ENCODE results near the gene PTPRM.

PTPRM gene

GRCh38 chr18:7671105-7671504 is 104.0 kb downstream of the PTPRM start:
- H3K9me3 Mint-ChIP-seq, result no peaks in the 10 kb centered on the region
- DNase-seq (no peak), ATAC-seq (no peak)
- no peaks in the 10 kb centered on the region for H3K4me1 Mint-ChIP-seq
- no peak overlapping the region for H3K27ac Mint-ChIP-seq
- H3K27me3 Mint-ChIP-seq, result no peaks in the 10 kb centered on the region
- H3K36me3 Mint-ChIP-seq (ENCODE audit: low read depth), result no peaks in the 10 kb centered on the region
- no peak overlapping the region for H3K4me3 Mint-ChIP-seq

GRCh38 chr18:7676253-7676873 is 109.2 kb downstream of the PTPRM start:
- Mint-ChIP-seq H3K27me3 (no peaks in the 10 kb centered on the region), H3K27ac (no peak overlapping the region), H3K9me3 (no peaks in the 10 kb centered on the region), H3K4me1 (no peaks in the 10 kb centered on the region), H3K4me3 (no peak overlapping the region), H3K36me3 (ENCODE audit: low read depth) (no peaks in the 10 kb centered on the region)
- DNase-seq (no peak), ATAC-seq (no peak)

- Mint-ChIP-seq H3K27ac (no peak overlapping the region), H3K4me3 (no peak overlapping the region), H3K27me3 (no peaks in the 10 kb centered on the region), H3K4me1 (no peaks in the 10 kb centered on the region), H3K36me3 (ENCODE audit: low read depth) (no peaks in the 10 kb centered on the region), H3K9me3 (no peaks in the 10 kb centered on the region)
- ATAC-seq, result no peak
- no peak for DNase-seq
Observed at GRCh38 chr18:7677001-7677400, 109.9 kb downstream of the PTPRM start.

GRCh38 chr18:7677424-7677823 is 110.3 kb downstream of the PTPRM start:
- Mint-ChIP-seq H3K4me3 (no peak overlapping the region), H3K4me1 (no peaks in the 10 kb centered on the region), H3K9me3 (no peaks in the 10 kb centered on the region), H3K36me3 (ENCODE audit: low read depth) (no peaks in the 10 kb centered on the region), H3K27ac (no peak overlapping the region), H3K27me3 (no peaks in the 10 kb centered on the region)
- DNase-seq, result no peak
- no peak for ATAC-seq

- Mint-ChIP-seq H3K27me3 (no peaks in the 10 kb centered on the region), H3K4me3 (no peak overlapping the region), H3K36me3 (ENCODE audit: low read depth) (no peaks in the 10 kb centered on the region), H3K4me1 (no peaks in the 10 kb centered on the region), H3K9me3 (no peaks in the 10 kb centered on the region), H3K27ac (no peak overlapping the region)
- ATAC-seq, result no peak
- DNase-seq, result no peak
Observed at GRCh38 chr18:7678389-7678788, 111.3 kb downstream of the PTPRM start.

GRCh38 chr18:7678801-7679200 is 111.7 kb downstream of the PTPRM start:
- DNase-seq, result no peak
- Mint-ChIP-seq H3K27ac (no peak overlapping the region), H3K9me3 (no peaks in the 10 kb centered on the region), H3K4me3 (no peak overlapping the region), H3K4me1 (no peaks in the 10 kb centered on the region), H3K36me3 (ENCODE audit: low read depth) (no peaks in the 10 kb centered on the region), H3K27me3 (no peaks in the 10 kb centered on the region)
- ATAC-seq, result no peak

GRCh38 chr18:7681298-7681697 is 114.2 kb downstream of the PTPRM start:
- DNase-seq, result no peak
- Mint-ChIP-seq H3K4me3 (no peak overlapping the region), H3K9me3 (no peaks in the 10 kb centered on the region), H3K36me3 (ENCODE audit: low read depth) (no peaks in the 10 kb centered on the region), H3K27ac (no peak overlapping the region), H3K4me1 (no peaks in the 10 kb centered on the region), H3K27me3 (no peaks in the 10 kb centered on the region)
- no peak for ATAC-seq

- Mint-ChIP-seq H3K27me3 (no peaks in the 10 kb centered on the region), H3K4me1 (no peaks in the 10 kb centered on the region), H3K36me3 (ENCODE audit: low read depth) (no peaks in the 10 kb centered on the region), H3K9me3 (no peaks in the 10 kb centered on the region), H3K4me3 (no peak overlapping the region), H3K27ac (no peak overlapping the region)
- ATAC-seq (no peak), DNase-seq (no peak)
Observed at GRCh38 chr18:7682321-7682720, 115.2 kb downstream of the PTPRM start.

- DNase-seq (no peak), ATAC-seq (no peak)
- no peaks in the 10 kb centered on the region for H3K36me3 Mint-ChIP-seq (ENCODE audit: low read depth)
- no peak overlapping the region for H3K4me3 Mint-ChIP-seq
- no peaks in the 10 kb centered on the region for H3K27me3 Mint-ChIP-seq
- H3K9me3 Mint-ChIP-seq, result no peaks in the 10 kb centered on the region
- no peak overlapping the region for H3K27ac Mint-ChIP-seq
- H3K4me1 Mint-ChIP-seq, result no peaks in the 10 kb centered on the region
Observed at GRCh38 chr18:7683753-7684152, 116.6 kb downstream of the PTPRM start.

GRCh38 chr18:7684357-7684756 is 117.2 kb downstream of the PTPRM start:
- no peaks in the 10 kb centered on the region for H3K4me1 Mint-ChIP-seq
- no peak for ATAC-seq
- H3K27ac Mint-ChIP-seq, result no peak overlapping the region
- H3K27me3 Mint-ChIP-seq, result no peaks in the 10 kb centered on the region
- DNase-seq, result no peak
- H3K9me3 Mint-ChIP-seq, result no peaks in the 10 kb centered on the region
- H3K4me3 Mint-ChIP-seq, result no peak overlapping the region
- H3K36me3 Mint-ChIP-seq (ENCODE audit: low read depth), result no peaks in the 10 kb centered on the region

GRCh38 chr18:7684966-7685365 is 117.8 kb downstream of the PTPRM start:
- H3K9me3 Mint-ChIP-seq, result no peaks in the 10 kb centered on the region
- ATAC-seq (no peak), DNase-seq (no peak)

GRCh38 chr18:7686278-7686677 is 119.2 kb downstream of the PTPRM start:
- ATAC-seq (no peak), DNase-seq (no peak)
- H3K27me3 Mint-ChIP-seq, result no peaks in the 10 kb centered on the region
- H3K9me3 Mint-ChIP-seq, result no peaks in the 10 kb centered on the region
- no peak overlapping the region for H3K4me3 Mint-ChIP-seq
- H3K36me3 Mint-ChIP-seq (ENCODE audit: low read depth), result no peaks in the 10 kb centered on the region
- no peak overlapping the region for H3K27ac Mint-ChIP-seq
- H3K4me1 Mint-ChIP-seq, result no peaks in the 10 kb centered on the region

More at GRCh38 chr18:7684966-7685365, 117.8 kb downstream of the PTPRM start:
- Mint-ChIP-seq H3K27ac (no peak overlapping the region), H3K4me1 (no peaks in the 10 kb centered on the region), H3K36me3 (ENCODE audit: low read depth) (no peaks in the 10 kb centered on the region), H3K27me3 (no peaks in the 10 kb centered on the region), H3K4me3 (no peak overlapping the region)

GRCh38 chr18:7688580-7688979 is 121.5 kb downstream of the PTPRM start:
- H3K9me3 Mint-ChIP-seq, result no peaks in the 10 kb centered on the region

GRCh38 chr18:7691206-7691605 is 124.1 kb downstream of the PTPRM start:
- H3K4me3 Mint-ChIP-seq, result no peak overlapping the region
- no peak overlapping the region for H3K27ac Mint-ChIP-seq
- H3K27me3 Mint-ChIP-seq, result no peaks in the 10 kb centered on the region

More at GRCh38 chr18:7688580-7688979, 121.5 kb downstream of the PTPRM start:
- no peak for DNase-seq
- H3K27ac Mint-ChIP-seq, result no peak overlapping the region
- no peak overlapping the region for H3K4me3 Mint-ChIP-seq
- H3K4me1 Mint-ChIP-seq, result no peaks in the 10 kb centered on the region
- H3K27me3 Mint-ChIP-seq, result no peaks in the 10 kb centered on the region
- no peak for ATAC-seq
- no peaks in the 10 kb centered on the region for H3K36me3 Mint-ChIP-seq (ENCODE audit: low read depth)

GRCh38 chr18:7696780-7697179 is 129.7 kb downstream of the PTPRM start:
- no peak overlapping the region for H3K4me3 Mint-ChIP-seq
- H3K27me3 Mint-ChIP-seq, result no peaks in the 10 kb centered on the region
- H3K27ac Mint-ChIP-seq, result no peak overlapping the region
- DNase-seq, result no peak
- H3K4me1 Mint-ChIP-seq, result no peaks in the 10 kb centered on the region
- no peak for ATAC-seq
- H3K9me3 Mint-ChIP-seq, result no peaks in the 10 kb centered on the region
- no peaks in the 10 kb centered on the region for H3K36me3 Mint-ChIP-seq (ENCODE audit: low read depth)

More at GRCh38 chr18:7691206-7691605, 124.1 kb downstream of the PTPRM start:
- Mint-ChIP-seq H3K9me3 (no peaks in the 10 kb centered on the region), H3K36me3 (ENCODE audit: low read depth) (no peaks in the 10 kb centered on the region), H3K4me1 (no peaks in the 10 kb centered on the region)
- DNase-seq (no peak), ATAC-seq (no peak)

- H3K4me1 Mint-ChIP-seq, result no peaks in the 10 kb centered on the region
- no peaks in the 10 kb centered on the region for H3K27me3 Mint-ChIP-seq
- H3K36me3 Mint-ChIP-seq (ENCODE audit: low read depth), result no peaks in the 10 kb centered on the region
- no peak overlapping the region for H3K4me3 Mint-ChIP-seq
- H3K27ac Mint-ChIP-seq, result no peak overlapping the region
- ATAC-seq (no peak), DNase-seq (no peak)
- H3K9me3 Mint-ChIP-seq, result peaks cover 2% of the 10 kb centered on the region
Observed at GRCh38 chr18:7697306-7697705, 130.2 kb downstream of the PTPRM start.

Data from activated naive CD8-positive, alpha-beta T cell treated with anti-CD3 and anti-CD28 coated beads, Interleukin-2, amount 50 U/mL, for 24 hours (primary cell).